ENCODE results near the gene SOX18. TPM values are rescaled to one million over a fixed set of nuclear protein-coding genes. Genes with fewer than 3 reads are reported as not detected.

SOX18 gene
- total and polyA plus RNA-seq, 8 donors: 0.58 to 26.6 (median 8.7) TPM

DNA sequence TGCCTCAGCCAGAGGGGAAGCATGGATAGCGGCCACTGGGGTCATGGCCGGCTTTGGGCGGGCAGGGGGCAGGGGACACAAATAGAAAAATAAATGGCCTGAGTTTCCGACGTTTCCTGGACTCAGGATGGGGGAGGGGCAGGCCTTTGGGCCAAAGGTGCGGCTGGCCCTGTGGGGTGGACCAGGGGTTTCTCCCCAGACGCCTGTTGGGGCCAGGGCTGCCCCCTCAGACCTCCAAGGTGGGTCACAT, 7.1 kb upstream of the SOX18 start:
- intact Hi-C loops (cut with DNase I; ENCODE audit: low total_unique reads): no loop called here
- peak overlapping the region in 4 of 5 donors; percentile 48 to 79 (median 53) for H3K27ac ChIP-seq

DNA sequence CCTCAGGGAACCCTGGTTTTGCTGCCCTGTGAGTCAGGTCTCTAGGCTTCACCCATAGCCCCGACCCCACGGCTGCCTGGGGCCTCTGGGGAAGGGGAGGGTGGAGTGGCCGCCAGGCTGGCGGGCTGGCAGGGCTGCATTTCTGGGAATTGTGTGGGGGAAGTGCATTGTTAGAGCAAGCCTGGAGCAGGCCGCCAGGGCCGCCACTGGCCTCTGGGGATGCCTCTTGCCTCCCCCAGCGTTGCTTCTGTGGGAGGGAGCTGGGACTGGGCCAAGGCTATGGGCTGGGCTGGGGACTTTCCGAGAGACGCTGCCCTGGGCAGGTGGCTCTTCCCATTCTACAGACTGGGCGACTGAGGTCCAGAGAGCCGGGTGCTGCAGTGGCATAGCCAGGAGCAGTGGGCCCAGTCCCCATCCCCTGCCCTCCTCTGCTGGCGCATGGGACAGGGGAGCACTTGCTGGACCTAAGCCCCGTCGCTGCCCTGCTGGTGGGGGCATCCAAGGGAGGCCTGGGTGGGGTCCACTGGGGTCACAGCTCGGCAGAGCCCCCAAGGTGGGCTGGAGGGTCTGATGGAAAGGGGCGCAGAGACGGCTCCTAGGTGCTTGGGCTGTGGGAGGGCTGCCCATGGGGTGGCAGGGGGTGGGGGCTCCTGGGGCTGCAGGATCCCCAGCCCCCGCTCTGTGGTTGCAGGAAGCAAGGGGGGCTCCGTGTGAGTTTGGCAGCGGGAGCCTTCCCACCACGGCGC, 6.6 kb upstream of the SOX18 start:
- Histone ChIP-seq H3K9me3 (no peaks in the 10 kb centered on the region), H3K4me3 (no peak overlapping the region), H3K27ac (peak overlapping the region; percentile 16 to 79 (median 57)), H3K4me1 (peaks cover 11 to 22% (median 18%) of the 10 kb centered on the region in 4 donors), H3K36me3 (no peaks in the 10 kb centered on the region), H3K27me3 (peaks cover 0 to 69% (median 41%) of the 10 kb centered on the region in 3 donors)
- WGBS, 5 donors: 29 to 68% (median 48%) methylated on average over 7 to 22 of the region's 22 CpGs
- no peak for TF ChIP-seq POLR2A (IDR thresholded peaks at IDR 0.05)
- TF ChIP-seq, protein P1, sequence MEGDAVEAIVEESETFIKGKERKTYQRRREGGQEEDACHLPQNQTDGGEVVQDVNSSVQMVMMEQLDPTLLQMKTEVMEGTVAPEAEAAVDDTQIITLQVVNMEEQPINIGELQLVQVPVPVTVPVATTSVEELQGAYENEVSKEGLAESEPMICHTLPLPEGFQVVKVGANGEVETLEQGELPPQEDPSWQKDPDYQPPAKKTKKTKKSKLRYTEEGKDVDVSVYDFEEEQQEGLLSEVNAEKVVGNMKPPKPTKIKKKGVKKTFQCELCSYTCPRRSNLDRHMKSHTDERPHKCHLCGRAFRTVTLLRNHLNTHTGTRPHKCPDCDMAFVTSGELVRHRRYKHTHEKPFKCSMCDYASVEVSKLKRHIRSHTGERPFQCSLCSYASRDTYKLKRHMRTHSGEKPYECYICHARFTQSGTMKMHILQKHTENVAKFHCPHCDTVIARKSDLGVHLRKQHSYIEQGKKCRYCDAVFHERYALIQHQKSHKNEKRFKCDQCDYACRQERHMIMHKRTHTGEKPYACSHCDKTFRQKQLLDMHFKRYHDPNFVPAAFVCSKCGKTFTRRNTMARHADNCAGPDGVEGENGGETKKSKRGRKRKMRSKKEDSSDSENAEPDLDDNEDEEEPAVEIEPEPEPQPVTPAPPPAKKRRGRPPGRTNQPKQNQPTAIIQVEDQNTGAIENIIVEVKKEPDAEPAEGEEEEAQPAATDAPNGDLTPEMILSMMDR (IDR thresholded peaks at IDR 0.05): no peak
- TF ChIP-seq EP300 (IDR thresholded peaks at IDR 0.05): no peak
- TF ChIP-seq POLR2AphosphoS5 (IDR thresholded peaks at IDR 0.05): no peak
- intact Hi-C loops (cut with DNase I; ENCODE audit: low total_unique reads): no loop called here
- peak in 1 of 2 donors; percentile 73 for DNase-seq

More for the DNA sequence above, 7.1 kb upstream of the SOX18 start:
- 41 to 58% (median 56%) methylated on average over 7 of the region's 7 CpGs for WGBS, 5 donors
- H3K36me3 ChIP-seq: no peaks in the 10 kb centered on the region
- H3K27me3 ChIP-seq: peaks cover 0 to 64% (median 36%) of the 10 kb centered on the region in 3 donors
- peaks cover 11 to 22% (median 18%) of the 10 kb centered on the region in 4 donors for H3K4me1 ChIP-seq
- TF ChIP-seq POLR2A (IDR thresholded peaks at IDR 0.05) (no peak), EP300 (IDR thresholded peaks at IDR 0.05) (no peak), POLR2AphosphoS5 (IDR thresholded peaks at IDR 0.05) (no peak)
- TF ChIP-seq, protein P1 (IDR thresholded peaks at IDR 0.05): no peak
- no peak for DNase-seq
- H3K9me3 ChIP-seq: no peaks in the 10 kb centered on the region
- H3K4me3 ChIP-seq: no peak overlapping the region

DNA sequence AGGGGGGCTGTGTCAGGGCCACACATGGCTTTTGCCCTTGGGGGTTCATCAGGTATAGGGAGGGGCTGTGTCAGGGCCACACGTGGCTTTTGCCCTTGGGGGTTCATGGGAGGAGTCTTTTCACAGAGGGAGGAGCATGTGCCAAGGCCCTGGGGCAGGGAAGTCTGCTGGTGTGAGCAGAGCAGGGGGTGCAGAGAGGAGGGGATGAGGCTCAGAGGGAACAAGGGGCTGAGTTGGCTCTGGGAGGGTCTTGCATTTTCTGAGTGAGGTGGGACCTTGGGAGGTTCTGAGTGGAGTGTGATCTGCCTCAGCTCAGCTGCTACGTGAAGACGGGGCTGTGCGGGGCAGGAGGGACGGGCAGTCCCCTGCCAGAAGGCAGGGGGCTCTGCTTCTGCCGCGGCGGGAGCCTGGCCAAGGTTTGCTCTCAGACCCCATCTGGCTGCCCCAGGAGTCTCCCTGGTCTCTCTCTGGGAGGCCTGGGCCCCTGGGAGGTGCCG, 6.0 kb upstream of the SOX18 start:
- Histone ChIP-seq H3K36me3 (no peaks in the 10 kb centered on the region), H3K27me3 (peaks cover 2 to 75% (median 47%) of the 10 kb centered on the region in 3 donors), H3K4me3 (no peak overlapping the region), H3K4me1 (peaks cover 11 to 22% (median 18%) of the 10 kb centered on the region in 4 donors), H3K9me3 (no peaks in the 10 kb centered on the region), H3K27ac (peak overlapping the region; percentile 16 to 79 (median 57))
- no peak for DNase-seq
- intact Hi-C loops (cut with DNase I; ENCODE audit: low total_unique reads): no loop called here
- no peak for TF ChIP-seq POLR2A (IDR thresholded peaks at IDR 0.05)
- TF ChIP-seq, protein P1 (IDR thresholded peaks at IDR 0.05): no peak
- TF ChIP-seq EP300 (IDR thresholded peaks at IDR 0.05): no peak
- no peak for TF ChIP-seq POLR2AphosphoS5 (IDR thresholded peaks at IDR 0.05)
- 59 to 84% (median 64%) methylated on average over 2 to 9 of the region's 9 CpGs for WGBS, 5 donors

DNA sequence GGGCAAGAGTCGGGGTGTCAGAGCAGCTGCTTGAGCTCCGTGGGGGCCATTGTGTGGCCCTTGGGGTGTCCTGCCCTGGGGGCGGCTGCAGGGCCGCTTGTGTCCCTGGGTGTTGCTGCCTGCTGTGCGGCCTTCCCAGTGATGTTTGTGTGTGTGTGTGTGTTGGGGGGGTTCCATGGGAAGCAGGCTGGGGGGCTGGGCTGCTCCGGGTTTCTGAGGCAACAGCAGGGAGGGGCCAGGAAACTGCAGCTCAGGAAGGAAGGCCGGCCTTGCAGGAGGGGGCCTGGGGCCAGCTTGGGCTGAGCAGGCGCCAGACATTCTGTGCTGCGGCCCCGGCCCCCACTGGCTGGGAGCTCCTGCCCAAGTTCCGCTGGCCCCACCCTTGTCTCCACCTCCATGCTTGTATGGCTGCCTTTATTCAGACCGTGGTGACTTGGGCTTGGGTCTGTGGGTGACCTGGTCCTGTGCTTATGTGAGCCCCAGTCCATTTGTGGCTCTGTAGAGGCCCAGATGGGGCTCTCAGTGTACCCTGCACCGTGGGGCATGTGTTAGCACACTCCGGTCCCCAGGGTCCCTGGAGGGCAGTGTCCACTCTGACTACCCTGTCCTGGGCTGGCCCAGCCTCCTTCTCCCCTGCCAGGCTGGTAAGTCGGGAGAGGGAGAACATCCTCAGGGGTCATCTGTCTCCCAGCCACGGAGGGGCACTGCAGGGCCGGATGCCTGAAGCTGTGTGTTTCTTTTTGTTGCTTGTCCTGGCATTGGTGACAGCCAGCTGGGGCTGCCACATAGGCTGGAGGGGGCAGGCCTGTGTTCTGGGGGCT, 4.6 kb upstream of the SOX18 start:
- 30 to 40% (median 37%) methylated on average over 14 to 17 of the region's 17 CpGs for WGBS, 5 donors
- H3K4me1 ChIP-seq: peaks cover 17 to 34% (median 26%) of the 10 kb centered on the region in 4 donors
- no peaks in the 10 kb centered on the region for H3K36me3 ChIP-seq
- TF ChIP-seq, protein P1 (IDR thresholded peaks at IDR 0.05): no peak
- TF ChIP-seq POLR2AphosphoS5 (IDR thresholded peaks at IDR 0.05) (peak in 1 of 3 donors; percentile 9), POLR2A (IDR thresholded peaks at IDR 0.05) (no peak), EP300 (IDR thresholded peaks at IDR 0.05) (no peak)
- no peaks in the 10 kb centered on the region for H3K9me3 ChIP-seq
- peak in 1 of 2 donors; percentile 86 for DNase-seq
- peaks cover 12 to 89% (median 57%) of the 10 kb centered on the region in 3 donors for H3K27me3 ChIP-seq
- peak overlapping the region; percentile 18 to 79 (median 57) for H3K27ac ChIP-seq
- intact Hi-C loops (cut with DNase I; ENCODE audit: low total_unique reads): no loop called here
- no peak overlapping the region for H3K4me3 ChIP-seq
